Naive thymus-derived CD4-positive, alpha-beta T cell (primary cell): ENCODE results near the gene C5orf52. TPM values are rescaled to one million over a fixed set of nuclear protein-coding genes. Genes with fewer than 3 reads are reported as not detected.

Experiments used
- ATAC-seq: fragments of 150-1000 bp; cut with Tn5 transposase; 2 replicates; pipeline ENCODE4 v1.10.0; 2021; ENCODE audit warnings: mild to moderate bottlenecking, moderate library complexity
- CTCF ChIA-PET: fragments of 350-600 bp; sonication (Branson Sonifier 250); formaldehyde crosslinking; loops from one replicate; lab custom pipeline; 2021; ENCODE audit warnings: antibody characterized with exemption; lab: Charles Lee
- POLR2A ChIA-PET: fragments of 350-600 bp; sonication (Branson Sonifier 250); formaldehyde crosslinking; loops from one replicate; lab custom pipeline; 2021; ENCODE audit warnings: antibody characterized with exemption, inconsistent platforms; lab: Charles Lee
- DNase-seq, 9 donors: peaks; one replicate each; pipeline versions ENCODE4 v3.0.0 to v3.0.0-alpha.2; 2020 to 2022; ENCODE audit warnings: mixed read lengths in 1 of 9
- H3K27ac ChIP-seq: one replicate; pipeline ENCODE4 v1.7.0; 2013; ENCODE audit warnings: mild to moderate bottlenecking, low read depth, low read length, moderate library complexity
- H3K27me3 ChIP-seq, 2 donors: one replicate each; pipeline ENCODE4 v1.7.0; 2013; ENCODE audit warnings: low read length in 2 of 2, mild to moderate bottlenecking in 2 of 2, moderate library complexity in 2 of 2; ENCODE audit not compliant: control insufficient read depth in 2 of 2, insufficient read depth in 2 of 2
- H3K36me3 ChIP-seq, 3 experiments: 1 replicate in 2 of 3; 2 replicates in 1 of 3; pipeline ENCODE4 v1.7.0; 2013; ENCODE audit warnings: low read length in 3 of 3, mild to moderate bottlenecking in 3 of 3, moderate library complexity in 1 of 3; ENCODE audit not compliant: insufficient read depth in 3 of 3, control insufficient read depth in 2 of 3
- H3K4me1 ChIP-seq, 2 donors: one replicate each; pipeline ENCODE4 v1.7.0; 2013; ENCODE audit warnings: low read length in 2 of 2, mild to moderate bottlenecking in 2 of 2, moderate library complexity in 1 of 2; ENCODE audit not compliant: control insufficient read depth in 2 of 2, insufficient read depth in 2 of 2
- H3K4me3 ChIP-seq: 2 replicates; pipeline ENCODE4 v1.7.0; 2013; ENCODE audit warnings: mild to moderate bottlenecking, low read length
- H3K9me3 ChIP-seq, 3 experiments: 1 replicate in 2 of 3; 2 replicates in 1 of 3; pipeline ENCODE4 v1.7.0; 2013; ENCODE audit warnings: low read length in 3 of 3; ENCODE audit not compliant: control insufficient read depth in 2 of 3
- H3K27ac Mint-ChIP-seq, 9 donors: one replicate each; pipeline ENCODE4 v1.8.0; 2020 to 2022; ENCODE audit warnings: mixed read lengths in 9 of 9, mild to moderate bottlenecking in 8 of 9, moderate library complexity in 5 of 9, inconsistent platforms in 2 of 9
- H3K27me3 Mint-ChIP-seq, 5 donors: one replicate each; pipeline ENCODE4 v1.8.0; 2021 to 2022; ENCODE audit warnings: mixed read lengths in 5 of 5, mild to moderate bottlenecking in 1 of 5
- H3K36me3 Mint-ChIP-seq, 5 donors: one replicate each; pipeline ENCODE4 v1.8.0; 2020 to 2022; ENCODE audit warnings: mixed read lengths in 5 of 5, mild to moderate bottlenecking in 3 of 5, inconsistent platforms in 1 of 5
- H3K4me1 Mint-ChIP-seq, 7 donors: one replicate each; pipeline ENCODE4 v1.8.0; 2020 to 2022; ENCODE audit warnings: mixed read lengths in 7 of 7, mild to moderate bottlenecking in 3 of 7, inconsistent platforms in 1 of 7
- H3K4me3 Mint-ChIP-seq, 10 donors: one replicate each; pipeline ENCODE4 v1.8.0; 2020 to 2022; ENCODE audit warnings: mild to moderate bottlenecking in 10 of 10, mixed read lengths in 10 of 10, moderate library complexity in 6 of 10, inconsistent platforms in 2 of 10
- H3K9me3 Mint-ChIP-seq, 11 donors: one replicate each; pipeline ENCODE4 v1.8.0; 2020 to 2022; ENCODE audit warnings: mixed read lengths in 11 of 11, mild to moderate bottlenecking in 4 of 11, inconsistent platforms in 1 of 11, moderate library complexity in 1 of 11
- intact Hi-C, 2 donors: fragments of 100-400 bp; cut with micrococcal nuclease; formaldehyde crosslinking; loops; one replicate each; pipeline ENCODE4 v1.15.1; 2023
- polyA plus RNA-seq, 2 donors: library from polyadenylated mRNA; unstranded; fragments of 300-500 nt; fragmentation: Illumina TruSeq; gene quantifications; one replicate each; pipeline ENCODE4 v1.2.3, GENCODE V29; 2021
- total RNA-seq, 6 experiments: library from RNA in 5 of 6; stranded (reverse) in 5 of 6; gene quantifications; 1 replicate in 5 of 6; 2 replicates in 1 of 6; pipeline ENCODE4 v1.2.3 and lab custom pipeline; 2021 to 2026

The C5orf52 gene
- total and polyA plus RNA-seq, 7 experiments from 2014 or later, result not detected

- Histone ChIP-seq H3K4me1 (no peaks in the 10 kb centered on the region), H3K27ac (no peak overlapping the region), H3K27me3 (no peaks in the 10 kb centered on the region), H3K36me3 (peaks cover 0 to 5% (median 0%) of the 10 kb centered on the region in 3 experiments), H3K9me3 (peaks cover 0 to 12% (median 0%) of the 10 kb centered on the region in 3 experiments), H3K4me3 (no peak overlapping the region)
- Mint-ChIP-seq H3K9me3 (peaks cover 4 to 63% (median 26%) of the 10 kb centered on the region in 11 donors), H3K27ac (no peak overlapping the region), H3K27me3 (peaks cover 0 to 5% (median 0%) of the 10 kb centered on the region in 5 donors), H3K4me1 (peaks cover 0 to 2% (median 0%) of the 10 kb centered on the region in 7 donors), H3K36me3 (peaks cover 6 to 50% (median 19%) of the 10 kb centered on the region in 5 donors), H3K4me3 (no peak overlapping the region)
- ATAC-seq, result no peak
- ChIA-PET POLR2A (no interaction called here), CTCF (interaction anchor here (1.1 kb wide), 1 partner anchor 83 kb away, joined by 3 read pairs; the partner anchor contains the start of gene LSM11)
- intact Hi-C loops, result no loop called here
- DNase-seq, result no peak
Observed at GRCh38 chr5:157659868-157660660, 11.3 kb upstream of the C5orf52 start.

GRCh38 chr5:157665467-157666070 is 5.8 kb upstream of the C5orf52 start:
- peaks cover 0 to 5% of the 10 kb centered on the region in 2 donors for H3K27me3 ChIP-seq
- no peaks in the 10 kb centered on the region for H3K4me1 ChIP-seq
- peak; percentile 58 for ATAC-seq
- no peak overlapping the region for H3K4me3 ChIP-seq
- H3K27ac ChIP-seq, result no peak overlapping the region
- H3K9me3 ChIP-seq, result no peaks in the 10 kb centered on the region
- DNase-seq, result no peak
- peaks cover 5 to 17% (median 9%) of the 10 kb centered on the region in 7 donors for H3K4me1 Mint-ChIP-seq
- no peak overlapping the region for H3K4me3 Mint-ChIP-seq
- H3K36me3 Mint-ChIP-seq, result peaks cover 0 to 25% (median 4%) of the 10 kb centered on the region in 5 donors
- ChIA-PET CTCF (interaction anchor here (0.6 to 0.7 kb wide), 2 partner anchors 78 to 95 kb away, joined by 3 to 7 read pairs; no protein-coding TSS in a partner anchor), POLR2A (no interaction called here)
- H3K27ac Mint-ChIP-seq, result peak overlapping the region in 1 of 9 donors; percentile 21
- no peaks in the 10 kb centered on the region for H3K36me3 ChIP-seq
- H3K9me3 Mint-ChIP-seq, result peaks cover 0 to 40% (median 16%) of the 10 kb centered on the region in 11 donors
- intact Hi-C loops, result loop anchor here in 1 of 2 donors (5.0 kb wide), 1 partner anchor 332 kb away; no protein-coding TSS in a partner anchor
- H3K27me3 Mint-ChIP-seq, result peaks cover 2 to 28% (median 23%) of the 10 kb centered on the region in 5 donors

GRCh38 chr5:157668356-157668755 is 3.0 kb upstream of the C5orf52 start:
- H3K4me3 ChIP-seq, result no peak overlapping the region
- intact Hi-C loops, result loop anchor here in 1 of 2 donors (5.0 kb wide), 1 partner anchor 329 kb away; no protein-coding TSS in a partner anchor
- no peaks in the 10 kb centered on the region for H3K36me3 ChIP-seq
- H3K4me1 ChIP-seq, result peaks cover 0 to 8% of the 10 kb centered on the region in 2 donors
- ChIA-PET POLR2A (no interaction called here), CTCF (interaction anchor here (2.1 kb wide), 1 partner anchor 75 kb away, joined by 14 read pairs; the partner anchor contains the start of gene LSM11)
- Mint-ChIP-seq H3K4me1 (peaks cover 16 to 31% (median 25%) of the 10 kb centered on the region in 7 donors), H3K27ac (no peak overlapping the region), H3K27me3 (peaks cover 22 to 50% (median 44%) of the 10 kb centered on the region in 5 donors), H3K9me3 (peaks cover 0 to 25% (median 11%) of the 10 kb centered on the region in 11 donors), H3K36me3 (peaks cover 0 to 15% (median 4%) of the 10 kb centered on the region in 5 donors), H3K4me3 (no peak overlapping the region)
- no peak overlapping the region for H3K27ac ChIP-seq
- ATAC-seq (no peak), DNase-seq (no peak)
- H3K27me3 ChIP-seq, result peaks cover 0 to 15% of the 10 kb centered on the region in 2 donors
- H3K9me3 ChIP-seq, result no peaks in the 10 kb centered on the region

GRCh38 chr5:157669701-157670097 is 1.6 kb upstream of the C5orf52 start:
- Mint-ChIP-seq H3K27ac (peak overlapping the region in 1 of 9 donors; percentile 85), H3K4me1 (peaks cover 16 to 31% (median 25%) of the 10 kb centered on the region in 7 donors), H3K4me3 (peak overlapping the region in 8 of 10 donors; percentile 67 to 95 (median 86)), H3K9me3 (peaks cover 0 to 19% (median 5%) of the 10 kb centered on the region in 11 donors), H3K36me3 (peaks cover 0 to 10% (median 4%) of the 10 kb centered on the region in 5 donors), H3K27me3 (peaks cover 25 to 49% (median 44%) of the 10 kb centered on the region in 5 donors)
- Histone ChIP-seq H3K4me3 (no peak overlapping the region), H3K27me3 (peaks cover 0 to 15% of the 10 kb centered on the region in 2 donors), H3K4me1 (peaks cover 0 to 8% of the 10 kb centered on the region in 2 donors), H3K9me3 (no peaks in the 10 kb centered on the region), H3K27ac (no peak overlapping the region), H3K36me3 (no peaks in the 10 kb centered on the region)
- intact Hi-C loops, result loop anchor here (1.0 to 5.0 kb wide), 7 partner anchors 49 to 328 kb away; partner anchors contain the start of genes LSM11 (in 2 of the 2), ADAM19 (in 1 of the 2) and THG1L (in 1 of the 2)
- ATAC-seq (no peak), DNase-seq (no peak)
- ChIA-PET CTCF (no interaction called here), POLR2A (no interaction called here)

GRCh38 chr5:157671592-157672330 is 428 bp downstream of the C5orf52 start:
- Mint-ChIP-seq H3K27me3 (peaks cover 25 to 49% (median 44%) of the 10 kb centered on the region in 5 donors), H3K4me3 (peak overlapping the region; percentile 69 to 95 (median 82)), H3K4me1 (peaks cover 16 to 31% (median 25%) of the 10 kb centered on the region in 7 donors), H3K27ac (peak overlapping the region in 4 of 9 donors; percentile 4 to 85 (median 22)), H3K36me3 (peaks cover 0 to 6% (median 0%) of the 10 kb centered on the region in 5 donors), H3K9me3 (peaks cover 0 to 8% (median 0%) of the 10 kb centered on the region in 11 donors)
- ChIA-PET CTCF (interaction anchor here (1.3 kb wide), 1 partner anchor 47 kb away, joined by 4 read pairs; no protein-coding TSS in a partner anchor), POLR2A (no interaction called here)
- Histone ChIP-seq H3K4me3 (peak overlapping the region; percentile 38), H3K9me3 (no peaks in the 10 kb centered on the region), H3K4me1 (peaks cover 0 to 8% of the 10 kb centered on the region in 2 donors), H3K27ac (no peak overlapping the region), H3K27me3 (peaks cover 0 to 15% of the 10 kb centered on the region in 2 donors), H3K36me3 (no peaks in the 10 kb centered on the region)
- peak in 1 of 9 donors; percentile 18 for DNase-seq
- no peak for ATAC-seq
- intact Hi-C loops, result loop anchor here in 1 of 2 donors (2.0 to 5.0 kb wide), 3 partner anchors 69 to 239 kb away; partner anchors contain the start of gene ADAM19
